HG02759 (cell line): Measurements from ENCODE around the gene DPY19L3.
"Not testable (repeated sequence)": the region's sequence is repeated elsewhere in the genome, so short reads cannot be mapped to it uniquely, and the experiment has no call there.

Experiments used
- ATAC-seq: cut with Tn5 transposase; IDR thresholded peaks from one replicate; pipeline ENCODE4 v1.9.1; 2021; ENCODE audit warnings: mild to moderate bottlenecking, moderate library complexity; ENCODE audit not compliant: unreplicated experiment

Gene DPY19L3

DNA sequence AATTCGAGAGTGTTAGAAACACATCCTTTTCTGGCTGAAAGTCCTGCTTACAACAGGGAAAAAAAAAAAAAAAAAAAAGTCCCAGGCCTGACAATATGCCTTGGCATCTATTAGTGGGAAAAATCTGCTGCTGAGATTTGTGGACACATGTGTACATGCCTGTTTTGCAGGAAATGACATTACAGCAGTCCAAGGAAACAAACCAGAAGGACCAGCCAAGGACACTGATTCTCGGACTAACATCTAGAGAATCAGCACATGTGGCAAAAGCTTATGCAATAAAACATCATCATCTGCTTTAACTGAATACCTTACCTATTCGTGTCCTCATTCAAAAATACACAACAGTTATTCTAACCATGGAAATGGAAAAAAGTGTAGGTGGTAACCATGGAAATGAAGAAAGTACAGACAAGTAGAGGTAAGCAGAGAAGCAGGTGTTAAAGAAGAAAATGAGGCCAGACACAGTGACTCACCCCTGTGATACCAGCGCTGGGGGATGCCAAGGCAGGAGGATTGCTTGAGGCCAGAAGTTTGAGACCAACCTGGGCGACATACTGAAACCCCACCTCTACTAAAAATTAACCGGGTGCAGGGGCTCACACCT lies 9.4 kb upstream of the DPY19L3 start:
- no peak for ATAC-seq

DNA sequence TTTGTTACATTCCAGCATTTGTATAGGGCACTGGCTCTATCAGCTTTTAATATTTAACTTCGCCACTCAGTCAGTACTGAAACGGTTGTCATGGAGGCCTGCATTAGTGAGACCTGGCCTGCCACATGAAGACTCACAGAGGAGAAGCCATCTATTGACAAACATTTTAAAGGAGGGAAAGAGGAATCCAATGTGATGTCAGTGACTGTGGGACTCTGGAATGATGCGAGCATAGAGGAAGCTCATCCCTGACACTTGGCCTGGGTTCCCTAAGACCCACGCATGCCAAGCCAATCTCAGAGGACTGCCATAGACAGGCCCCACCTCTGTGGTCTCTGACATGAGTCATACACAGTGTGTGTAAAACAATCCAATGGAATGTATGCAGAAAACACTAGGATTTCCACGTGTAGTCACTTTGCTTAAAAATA lies 7.9 kb upstream of the DPY19L3 start:
- no peak for ATAC-seq

DNA sequence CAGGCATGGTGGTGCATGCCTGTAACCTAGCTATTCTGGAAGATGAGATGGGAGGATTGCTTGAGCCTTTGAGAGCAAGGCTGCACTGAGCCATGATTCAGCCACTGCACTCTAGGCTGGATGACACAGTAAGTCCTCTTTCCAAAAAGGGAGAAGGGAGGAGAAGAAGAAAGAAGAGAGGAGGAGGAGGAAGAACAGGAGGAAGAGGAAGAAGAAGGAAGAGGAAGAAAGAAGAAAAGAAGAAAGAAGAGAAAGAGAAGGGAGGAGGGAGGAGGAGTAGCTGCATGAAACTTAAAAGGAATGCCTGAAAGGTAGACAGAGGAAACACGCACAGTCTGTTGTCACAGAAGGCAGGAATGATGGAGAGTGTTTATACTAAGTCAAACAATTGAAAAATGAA lies 3.6 kb upstream of the DPY19L3 start:
- no peak for ATAC-seq

DNA sequence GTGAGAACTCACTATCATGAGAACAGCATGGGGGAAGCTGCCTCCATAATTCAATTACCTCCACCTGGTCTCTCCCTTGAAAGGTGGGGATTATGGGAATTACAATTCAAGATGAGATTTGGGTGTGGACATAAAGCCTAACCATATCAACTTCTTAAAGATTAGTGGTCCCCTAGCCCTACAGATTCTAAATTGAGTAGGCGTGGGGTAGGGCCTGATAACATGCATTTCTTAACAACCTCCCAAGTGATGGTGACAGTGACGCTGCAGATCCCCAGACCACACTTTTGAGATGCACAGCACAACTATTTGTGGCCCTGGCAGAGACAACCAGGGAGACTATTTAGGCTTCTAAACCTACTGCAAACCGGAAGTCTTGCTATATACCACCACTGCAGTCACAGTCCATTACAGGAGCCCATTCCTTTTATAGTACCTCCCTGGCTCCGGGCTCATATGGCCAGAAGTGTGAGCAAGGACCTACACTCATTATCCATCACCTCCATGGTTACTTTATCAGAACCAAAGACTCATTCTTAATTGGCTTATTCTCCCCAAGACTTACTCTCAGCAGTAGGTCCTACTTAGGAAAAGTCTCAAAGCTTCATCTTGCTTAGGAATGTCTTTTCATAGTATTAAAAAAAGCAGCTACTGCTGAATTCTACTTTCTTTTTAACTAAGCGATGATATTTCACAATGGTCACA lies 2.1 kb upstream of the DPY19L3 start:
- ATAC-seq = no peak

DNA sequence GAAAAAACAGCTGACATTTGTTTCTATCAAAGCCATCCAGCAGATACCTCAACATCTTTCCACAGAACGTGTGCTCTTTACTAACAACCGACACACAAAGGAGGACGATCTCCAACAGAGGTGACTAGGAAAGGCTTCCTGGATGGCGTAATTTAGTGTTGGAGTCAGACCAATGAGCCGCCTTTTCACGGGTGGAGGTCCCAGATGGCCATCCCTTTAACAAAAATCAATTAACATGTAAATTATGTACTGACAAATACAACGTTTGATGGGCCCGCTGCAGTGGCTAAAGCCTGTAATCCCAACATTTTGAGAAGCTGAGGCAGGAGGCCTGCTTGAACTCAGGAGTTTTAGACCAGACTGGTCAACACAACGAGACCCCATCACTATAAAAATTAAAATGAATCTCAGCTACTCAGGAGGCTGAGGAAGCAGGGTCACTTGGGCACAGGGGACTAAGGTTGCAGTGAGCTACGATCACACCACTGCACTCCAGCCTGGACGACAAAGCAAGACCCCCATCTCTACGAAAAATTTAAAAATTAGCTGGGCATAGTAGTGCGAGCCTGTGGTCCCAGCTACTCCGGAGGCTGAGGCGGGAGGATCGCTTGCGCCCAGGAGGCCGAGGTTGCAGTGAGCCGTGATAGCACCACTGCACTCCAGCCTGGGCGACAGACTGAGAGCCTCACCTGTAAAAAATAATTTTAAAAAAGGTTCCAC lies 1.2 kb upstream of the DPY19L3 start:
- ATAC-seq = no peak

DNA sequence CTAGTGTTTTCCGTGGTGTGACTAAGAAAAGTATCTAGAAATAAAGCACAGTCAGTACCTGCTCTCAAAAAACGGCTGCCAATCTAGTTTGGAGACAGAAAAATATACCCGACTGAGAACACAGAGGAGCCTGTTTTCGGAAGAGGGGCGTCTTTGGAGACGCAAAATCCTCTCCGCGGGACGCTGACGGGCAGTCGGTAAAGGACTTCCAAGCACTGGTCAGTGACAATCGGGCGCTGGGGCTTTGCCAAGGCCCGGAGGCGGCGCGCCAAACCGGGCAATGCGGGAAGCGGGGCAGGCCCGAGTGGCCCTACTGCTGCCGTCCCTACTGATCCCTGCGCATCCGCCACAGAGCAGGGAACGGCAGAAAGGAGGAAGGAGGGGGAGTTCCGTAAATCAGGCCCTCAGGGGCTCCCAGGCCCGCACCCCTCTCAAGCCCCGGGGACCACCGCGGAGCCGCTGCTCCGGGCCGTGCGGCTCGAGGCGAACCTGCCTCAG lies 588 bp upstream of the DPY19L3 start:
- peak; percentile 10 for ATAC-seq

DNA sequence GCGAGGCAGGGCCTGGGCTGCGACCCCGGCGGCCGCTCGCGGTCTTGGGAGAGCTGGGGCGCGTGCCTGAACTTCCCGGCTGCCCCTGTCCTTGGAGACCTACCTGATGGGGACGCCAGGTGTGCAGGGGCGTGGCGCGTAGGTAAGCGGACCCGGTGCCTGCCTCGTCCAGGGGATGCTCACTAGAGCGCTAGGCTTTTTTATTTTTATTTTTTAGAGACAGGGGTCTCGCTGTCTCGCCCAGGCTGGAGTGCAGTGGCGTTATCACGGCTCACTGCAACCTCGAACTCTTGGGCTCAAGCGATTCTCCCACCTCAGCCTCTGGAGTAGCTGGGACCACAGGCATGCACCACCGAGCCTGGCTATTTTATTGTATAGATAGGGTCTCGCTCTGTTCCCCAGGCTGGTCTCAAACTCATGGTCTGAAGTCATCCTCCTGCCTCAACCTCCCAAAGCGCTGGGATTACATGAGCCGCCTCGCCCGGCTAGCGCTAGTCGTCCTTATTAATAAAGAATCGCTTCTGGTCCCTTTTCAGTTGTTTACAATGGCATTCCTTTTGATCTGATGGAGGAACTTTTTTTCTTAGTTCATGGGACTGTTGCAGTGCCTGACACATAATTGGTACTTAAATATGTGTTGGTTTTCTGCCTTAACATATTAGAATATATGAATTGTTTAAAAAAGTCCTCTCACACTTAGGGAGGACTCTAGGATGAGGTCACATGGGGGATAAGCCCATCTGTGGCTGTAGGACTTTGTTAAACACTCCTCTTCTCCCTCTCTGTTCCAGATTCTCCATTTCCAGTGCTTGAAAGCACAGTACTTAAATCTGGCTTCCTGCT lies 812 bp downstream of the DPY19L3 start:
- ATAC-seq = no peak

DNA sequence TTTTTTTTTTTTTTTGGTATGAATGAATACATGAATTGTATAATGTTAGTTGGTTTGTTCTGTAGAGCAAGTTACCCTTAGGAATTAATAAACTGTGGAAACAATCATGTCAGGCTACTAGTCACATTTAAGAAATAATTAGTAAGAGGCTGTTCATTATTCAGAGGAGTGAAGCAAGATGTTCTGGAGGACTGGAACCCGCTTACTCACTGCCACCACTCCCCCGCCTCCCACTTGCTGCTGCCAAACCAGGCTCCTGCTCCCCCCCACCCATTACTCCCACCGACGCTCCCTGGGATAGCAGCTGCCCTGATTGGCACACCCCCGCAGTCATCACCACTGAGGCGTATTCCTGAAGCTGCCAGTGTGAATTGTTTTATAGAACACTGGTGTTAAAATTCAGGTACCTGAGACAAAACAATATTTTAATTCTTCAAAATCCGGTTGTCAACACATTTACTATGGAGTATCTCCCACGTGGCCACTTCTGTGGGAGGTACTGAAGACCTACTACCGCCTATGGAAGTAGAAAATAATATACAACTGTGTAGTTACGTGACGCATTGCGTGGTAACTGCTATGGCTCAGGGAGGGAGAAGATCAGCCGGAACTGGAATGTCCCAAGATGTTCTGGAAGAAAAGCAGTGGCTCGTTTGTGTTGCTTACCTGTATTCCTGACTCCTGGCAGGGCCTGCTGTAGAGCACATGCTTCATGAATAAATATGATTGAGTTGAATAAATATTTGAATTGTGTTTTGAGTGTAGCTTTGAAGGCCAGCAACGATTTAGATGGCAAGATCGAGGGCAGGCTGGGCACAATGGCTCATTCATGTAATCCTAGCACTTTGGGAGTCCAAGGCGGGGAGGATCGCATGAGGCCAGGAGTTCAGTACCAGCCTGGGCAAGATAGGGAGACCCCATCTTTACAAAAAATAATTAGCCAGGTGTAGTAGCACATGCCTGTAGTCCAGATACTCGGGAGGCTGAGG lies 1.7 kb downstream of the DPY19L3 start:
- ATAC-seq = no peak

DNA sequence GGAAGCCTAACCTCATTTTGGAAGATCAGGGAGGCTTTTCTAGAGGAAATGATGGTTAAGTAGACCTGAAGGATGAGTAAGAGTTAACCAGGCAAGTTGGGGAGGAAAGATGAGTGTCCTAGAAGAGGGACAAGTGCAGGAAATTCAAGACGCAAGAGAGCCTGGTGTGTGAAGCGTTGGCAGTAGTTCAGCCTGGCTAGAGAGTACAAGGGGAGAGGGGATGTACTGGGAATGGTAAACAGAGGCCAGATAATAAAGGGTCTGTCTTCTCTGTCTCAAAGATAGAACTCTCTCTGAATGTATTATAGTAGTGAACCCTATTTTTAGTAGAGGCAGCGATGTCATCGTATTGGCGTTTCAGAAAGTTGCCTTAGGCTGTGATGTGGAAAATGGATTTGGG lies 9.7 kb downstream of the DPY19L3 start:
- ATAC-seq = no peak

DNA sequence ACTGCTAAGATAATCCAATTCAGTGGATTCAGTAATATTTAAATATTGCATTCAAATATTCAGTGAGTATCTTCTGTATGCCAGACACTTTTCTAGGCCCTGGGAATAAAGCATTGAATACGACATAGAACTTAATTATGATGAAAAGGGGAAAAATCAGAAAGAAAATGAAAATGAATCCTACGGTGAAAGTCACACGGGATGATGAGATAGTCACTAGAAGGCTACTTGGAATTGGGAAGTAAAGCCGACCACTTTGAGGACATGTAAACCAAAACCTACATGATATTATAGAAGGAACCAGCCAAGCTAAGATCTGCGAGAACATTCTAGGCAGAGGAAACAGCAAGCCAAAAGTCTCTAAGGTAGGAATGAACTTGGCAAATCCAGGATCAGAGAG lies 10.1 kb downstream of the DPY19L3 start:
- ATAC-seq = no peak

DNA sequence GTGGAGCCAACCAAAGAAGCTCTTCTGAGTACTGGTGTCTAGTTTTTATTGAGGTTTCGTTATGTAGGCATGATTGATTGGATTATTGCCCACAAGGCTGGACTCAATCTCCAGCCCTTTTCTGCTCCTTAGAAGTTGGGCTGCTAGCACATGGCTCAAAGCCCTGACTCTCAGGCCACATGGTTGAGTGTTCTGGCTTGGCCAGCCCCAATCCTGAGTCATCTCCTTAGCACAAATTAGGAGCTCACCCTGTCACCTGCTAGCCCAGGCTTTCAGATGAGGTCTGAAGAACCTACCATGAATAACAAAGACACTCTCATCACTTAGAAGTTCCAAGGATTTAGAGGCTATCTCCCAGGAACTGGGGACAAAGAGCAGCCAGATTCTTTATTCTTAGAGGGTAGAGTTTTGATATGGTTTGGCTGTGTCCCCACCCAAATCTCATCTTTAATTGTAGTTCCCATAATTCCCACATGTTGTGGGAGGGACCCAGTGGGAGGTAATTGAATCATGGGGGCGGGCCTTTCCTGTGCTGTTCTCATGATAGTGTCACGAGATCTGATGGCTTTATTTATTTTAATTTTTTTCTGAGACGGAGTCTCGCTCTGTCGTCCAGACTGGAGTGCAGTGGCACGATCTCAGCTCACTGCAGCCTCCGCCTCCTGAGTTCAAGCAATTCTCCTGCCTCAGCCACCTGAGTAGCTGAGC lies 11.3 kb downstream of the DPY19L3 start:
- no peak for ATAC-seq

DNA sequence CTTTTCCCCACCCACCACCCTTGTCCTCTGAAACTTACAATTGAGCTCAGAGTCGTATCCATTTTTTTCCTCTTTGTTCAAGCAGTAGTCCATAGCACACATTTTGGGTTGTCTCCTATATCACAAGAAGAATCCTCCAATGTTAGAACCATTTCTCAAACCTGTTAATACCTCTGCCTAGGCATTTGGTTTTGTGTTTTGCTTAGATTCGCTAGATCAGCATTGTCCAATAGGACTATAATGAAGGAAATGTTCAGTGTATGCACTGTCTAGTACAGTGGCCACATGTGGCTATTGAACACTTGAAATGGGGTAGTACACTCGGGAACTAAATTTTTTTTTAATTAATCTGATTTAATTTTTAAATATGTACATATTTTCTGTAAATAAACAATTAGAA lies 12.6 kb downstream of the DPY19L3 start:
- ATAC-seq = no peak

DNA sequence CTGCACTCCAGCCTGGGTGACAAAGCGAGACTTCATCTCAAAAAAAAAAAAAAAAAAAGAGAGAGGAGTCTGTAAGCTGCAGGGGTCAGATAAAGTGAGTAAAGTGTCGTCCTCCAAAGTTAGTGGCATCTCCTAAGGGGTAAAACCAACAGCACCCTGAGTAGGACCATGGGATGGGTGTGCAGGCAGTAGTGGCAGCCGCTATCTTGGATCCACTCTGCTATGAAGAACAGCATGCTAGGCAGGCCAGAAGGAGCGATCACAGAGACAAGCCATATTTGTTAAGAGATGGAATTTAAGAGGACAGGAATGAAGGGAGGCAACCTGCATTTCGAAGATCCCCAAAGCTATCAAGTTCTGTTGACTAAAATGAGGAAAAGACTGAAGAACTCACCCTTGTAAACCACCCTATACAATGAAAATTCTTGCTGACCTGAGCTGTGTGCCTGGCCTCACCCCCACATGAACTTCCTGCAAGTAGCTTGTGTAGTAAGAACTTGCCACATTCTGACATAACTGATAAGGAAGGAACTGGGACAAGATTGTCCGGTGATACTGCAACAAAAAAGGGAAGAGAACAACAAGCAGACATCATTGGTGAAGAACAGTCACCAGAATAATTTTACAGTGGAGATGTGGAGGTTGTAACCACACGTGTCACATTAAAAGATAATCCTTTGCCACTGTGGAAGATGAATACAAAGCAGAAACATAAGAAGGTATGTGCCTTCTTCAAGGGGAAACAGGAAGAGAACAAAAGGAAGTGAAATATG lies 16.2 kb downstream of the DPY19L3 start:
- ATAC-seq = no peak

DNA sequence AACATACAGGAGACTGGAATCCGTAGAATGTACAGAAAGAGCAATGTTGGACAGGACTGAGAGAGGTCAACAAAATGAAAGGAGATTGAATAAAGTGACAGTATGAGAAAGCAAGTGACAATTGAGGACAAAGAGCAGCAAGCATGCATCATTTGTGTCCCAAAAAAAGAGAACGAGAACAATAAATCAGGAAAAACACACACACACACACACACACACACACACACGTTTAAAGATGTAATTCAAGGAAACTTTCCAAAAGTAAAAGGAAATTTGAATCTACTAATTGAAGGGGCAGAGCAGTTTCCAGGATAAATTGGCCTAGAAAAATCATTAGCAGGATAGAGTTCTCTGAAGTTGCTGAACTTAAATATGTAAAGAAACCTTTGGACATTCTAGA lies 16.9 kb downstream of the DPY19L3 start:
- ATAC-seq = no peak

DNA sequence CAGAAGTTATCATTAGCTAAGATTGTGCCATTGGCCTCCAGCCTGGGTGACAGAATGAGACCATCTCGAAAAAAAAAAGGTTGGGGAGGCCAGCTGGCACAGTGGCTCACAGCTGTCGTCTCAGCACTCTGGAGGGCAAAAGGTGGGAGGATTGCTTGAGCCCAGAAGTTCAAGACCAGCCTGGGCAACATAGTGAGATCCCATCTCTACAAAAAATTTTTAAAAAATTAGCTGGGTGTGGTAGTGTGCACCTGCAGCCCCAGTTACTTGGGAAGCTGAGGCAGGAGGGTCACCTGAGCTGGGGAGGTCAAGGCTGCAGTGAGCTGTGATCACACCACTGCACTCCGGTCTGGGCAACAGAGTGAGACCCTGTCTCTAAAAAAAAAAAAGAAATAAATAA lies 18.4 kb downstream of the DPY19L3 start:
- ATAC-seq = not testable (repeated sequence)

DNA sequence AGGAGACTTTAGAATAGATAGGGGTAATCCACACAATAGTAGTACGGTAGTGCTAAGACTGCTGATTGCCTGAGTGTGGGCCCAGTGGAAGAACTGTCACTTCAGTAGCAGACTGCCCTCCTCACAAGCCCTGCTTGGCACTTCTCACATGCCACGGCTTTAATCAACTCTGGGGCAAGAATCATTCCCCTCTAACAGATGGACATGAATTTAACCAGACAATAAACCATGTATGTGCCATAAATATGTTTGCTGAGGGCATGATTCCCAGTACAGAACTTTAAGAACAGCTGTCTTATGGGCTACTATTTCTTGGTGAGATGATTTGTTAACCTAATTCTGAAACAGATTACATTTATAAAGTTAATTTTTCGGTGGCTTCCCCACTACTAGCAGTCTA lies 22.0 kb downstream of the DPY19L3 start:
- ATAC-seq = no peak

DNA sequence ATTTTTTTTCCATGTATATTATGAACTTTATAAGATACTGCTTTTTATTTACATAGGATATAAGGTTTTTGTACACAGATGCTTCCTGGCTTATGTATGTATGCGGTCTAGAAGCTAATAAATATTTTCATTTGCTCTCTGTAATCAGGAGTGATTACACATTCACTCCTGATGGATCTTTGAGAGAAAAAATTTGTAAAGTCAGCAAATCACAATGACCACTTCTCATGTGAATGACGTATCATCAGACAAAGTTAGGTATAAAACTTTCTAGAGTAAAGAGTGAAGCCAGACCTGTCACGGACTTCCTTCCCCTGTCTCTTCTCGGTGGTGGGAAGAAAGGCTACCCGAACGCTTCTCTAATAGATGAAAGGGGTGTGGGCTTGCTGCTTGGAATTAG lies 31.1 kb downstream of the DPY19L3 start:
- ATAC-seq = no peak

DNA sequence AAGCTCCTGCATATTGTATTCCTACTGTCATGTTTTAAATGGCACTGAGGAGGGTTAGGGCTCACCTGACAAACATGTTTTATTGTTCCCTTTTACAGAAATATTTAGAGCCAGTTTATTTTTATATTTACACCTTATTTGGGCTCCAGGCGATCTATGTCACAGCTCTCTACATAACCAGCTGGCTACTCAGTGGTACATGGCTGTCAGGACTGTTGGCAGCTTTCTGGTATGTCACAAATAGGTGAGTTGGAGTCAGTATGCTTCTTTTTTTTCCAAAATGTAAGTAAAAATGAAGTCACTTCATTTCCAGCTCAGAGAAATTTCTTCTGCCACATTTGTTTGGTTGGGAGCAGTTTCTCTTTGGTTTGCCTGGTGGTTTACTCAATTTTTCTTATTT lies 31.5 kb downstream of the DPY19L3 start:
- ATAC-seq = no peak

DNA sequence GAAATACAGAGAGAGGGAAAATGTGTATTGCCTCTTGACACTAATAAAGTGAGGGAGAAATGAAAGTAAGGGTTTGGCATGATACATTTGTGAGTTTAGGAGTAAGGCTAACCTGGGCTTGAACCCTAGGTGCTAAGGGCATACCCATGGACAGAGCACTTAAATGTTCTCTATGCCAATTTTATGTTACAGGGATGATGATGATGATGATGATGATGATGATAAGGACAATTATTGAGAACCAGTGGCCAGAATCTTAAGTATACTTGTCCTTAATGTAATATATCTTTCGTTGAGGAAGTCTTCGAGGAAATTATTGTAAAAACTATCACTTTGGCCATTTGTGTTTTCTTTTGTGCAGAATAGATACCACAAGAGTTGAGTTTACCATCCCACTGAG lies 33.2 kb downstream of the DPY19L3 start:
- no peak for ATAC-seq
